ENCODE data around the gene ACKR3. TPM values are rescaled to one million over a fixed set of nuclear protein-coding genes. Genes with fewer than 3 reads are reported as not detected.

ACKR3 gene
- polyA plus RNA-seq, 6 donors from 2014 or later = 0.28 to 3.4 (median 2.0) TPM

- DNase-seq (no peak), ATAC-seq (ENCODE audit: low read depth in 2 of 2) (no peak)
- H3K9me3 Mint-ChIP-seq = peaks cover 0 to 13% (median 0%) of the 10 kb centered on the region in 7 donors
- H3K4me3 Mint-ChIP-seq = peak overlapping the region in 1 of 8 donors; percentile 7
- H3K4me1 Mint-ChIP-seq = no peaks in the 10 kb centered on the region
- H3K27me3 Mint-ChIP-seq = no peaks in the 10 kb centered on the region
- no peak overlapping the region for H3K27ac Mint-ChIP-seq
- peaks cover 8 to 13% of the 10 kb centered on the region in 2 donors for H3K36me3 Mint-ChIP-seq
These were observed 15.1 kb downstream of the ACKR3 start for GRCh38 chr2:236584521-236585384.

GRCh38 chr2:236585966-236586365 lies 16.3 kb downstream of the ACKR3 start:
- Mint-ChIP-seq H3K27me3 (no peaks in the 10 kb centered on the region), H3K4me3 (no peak overlapping the region), H3K36me3 (peaks cover under 1 to 6% of the 10 kb centered on the region in 2 donors), H3K9me3 (peaks cover 0 to 13% (median 0%) of the 10 kb centered on the region in 7 donors), H3K4me1 (no peaks in the 10 kb centered on the region), H3K27ac (no peak overlapping the region)
- DNase-seq (no peak), ATAC-seq (ENCODE audit: low read depth in 2 of 2) (no peak)

GRCh38 chr2:236587861-236588815 lies 18.5 kb downstream of the ACKR3 start:
- H3K4me1 Mint-ChIP-seq = no peaks in the 10 kb centered on the region
- peaks cover 0 to 13% (median 0%) of the 10 kb centered on the region in 7 donors for H3K9me3 Mint-ChIP-seq
- no peaks in the 10 kb centered on the region for H3K36me3 Mint-ChIP-seq
- peak overlapping the region in 1 of 8 donors; percentile 64 for H3K4me3 Mint-ChIP-seq
- DNase-seq (no peak), ATAC-seq (ENCODE audit: low read depth in 2 of 2) (no peak)
- H3K27me3 Mint-ChIP-seq = no peaks in the 10 kb centered on the region
- peak overlapping the region in 1 of 6 donors; percentile 46 for H3K27ac Mint-ChIP-seq

- Mint-ChIP-seq H3K9me3 (peaks cover 0 to 13% (median 0%) of the 10 kb centered on the region in 7 donors), H3K27ac (no peak overlapping the region), H3K4me3 (peak overlapping the region in 1 of 8 donors; percentile 10)
These were observed 19.4 kb downstream of the ACKR3 start for GRCh38 chr2:236588932-236589592.

GRCh38 chr2:236590846-236591245 lies 21.2 kb downstream of the ACKR3 start:
- H3K36me3 Mint-ChIP-seq = no peaks in the 10 kb centered on the region
- no peaks in the 10 kb centered on the region for H3K4me1 Mint-ChIP-seq
- H3K9me3 Mint-ChIP-seq = peaks cover 0 to 10% (median 0%) of the 10 kb centered on the region in 7 donors
- H3K27me3 Mint-ChIP-seq = no peaks in the 10 kb centered on the region
- DNase-seq (no peak), ATAC-seq (ENCODE audit: low read depth in 2 of 2) (no peak)
- H3K27ac Mint-ChIP-seq = peak overlapping the region in 1 of 6 donors; percentile 8
- H3K4me3 Mint-ChIP-seq = no peak overlapping the region

More at GRCh38 chr2:236588932-236589592, 19.4 kb downstream of the ACKR3 start:
- ATAC-seq (ENCODE audit: low read depth in 2 of 2) = no peak
- no peaks in the 10 kb centered on the region for H3K27me3 Mint-ChIP-seq
- no peaks in the 10 kb centered on the region for H3K36me3 Mint-ChIP-seq
- DNase-seq = no peak
- H3K4me1 Mint-ChIP-seq = no peaks in the 10 kb centered on the region

GRCh38 chr2:236592821-236593220 lies 23.2 kb downstream of the ACKR3 start:
- H3K27me3 Mint-ChIP-seq = peaks cover 0 to 1% (median 0%) of the 10 kb centered on the region in 3 donors
- DNase-seq (no peak), ATAC-seq (ENCODE audit: low read depth in 2 of 2) (no peak)
- H3K4me3 Mint-ChIP-seq = no peak overlapping the region
- no peaks in the 10 kb centered on the region for H3K36me3 Mint-ChIP-seq
- H3K27ac Mint-ChIP-seq = no peak overlapping the region
- H3K9me3 Mint-ChIP-seq = no peaks in the 10 kb centered on the region
- no peaks in the 10 kb centered on the region for H3K4me1 Mint-ChIP-seq

- no peak for DNase-seq
- Mint-ChIP-seq H3K27ac (no peak overlapping the region), H3K36me3 (no peaks in the 10 kb centered on the region), H3K27me3 (peaks cover 0 to 8% (median 0%) of the 10 kb centered on the region in 3 donors), H3K4me3 (no peak overlapping the region), H3K4me1 (no peaks in the 10 kb centered on the region), H3K9me3 (no peaks in the 10 kb centered on the region)
- ATAC-seq (ENCODE audit: low read depth in 2 of 2) = no peak
These were observed 23.9 kb downstream of the ACKR3 start for GRCh38 chr2:236593531-236593930.

- no peak overlapping the region for H3K4me3 Mint-ChIP-seq
- ATAC-seq (ENCODE audit: low read depth in 2 of 2) = no peak
- no peak for DNase-seq
- H3K9me3 Mint-ChIP-seq = no peaks in the 10 kb centered on the region
- no peaks in the 10 kb centered on the region for H3K4me1 Mint-ChIP-seq
- peaks cover 0 to 8% (median 0%) of the 10 kb centered on the region in 3 donors for H3K27me3 Mint-ChIP-seq
- no peaks in the 10 kb centered on the region for H3K36me3 Mint-ChIP-seq
- H3K27ac Mint-ChIP-seq = no peak overlapping the region
These were observed 24.3 kb downstream of the ACKR3 start for GRCh38 chr2:236593956-236594355.

- ATAC-seq (ENCODE audit: low read depth in 2 of 2) (no peak), DNase-seq (no peak)
- Mint-ChIP-seq H3K9me3 (peaks cover 0 to 3% (median 0%) of the 10 kb centered on the region in 7 donors), H3K4me3 (no peak overlapping the region), H3K36me3 (no peaks in the 10 kb centered on the region), H3K27me3 (peaks cover 0 to 8% (median 0%) of the 10 kb centered on the region in 3 donors), H3K4me1 (peaks cover 0 to 5% (median 0%) of the 10 kb centered on the region in 3 donors), H3K27ac (no peak overlapping the region)
These were observed 28.0 kb downstream of the ACKR3 start for GRCh38 chr2:236597629-236598028.

- DNase-seq (no peak), ATAC-seq (ENCODE audit: low read depth in 2 of 2) (no peak)
- no peak overlapping the region for H3K4me3 Mint-ChIP-seq
- peaks cover 0 to 4% (median 2%) of the 10 kb centered on the region in 7 donors for H3K9me3 Mint-ChIP-seq
- no peaks in the 10 kb centered on the region for H3K36me3 Mint-ChIP-seq
- H3K4me1 Mint-ChIP-seq = peaks cover 0 to 6% (median 0%) of the 10 kb centered on the region in 3 donors
- peak overlapping the region in 1 of 6 donors; percentile 42 for H3K27ac Mint-ChIP-seq
- peaks cover 4 to 8% (median 5%) of the 10 kb centered on the region in 3 donors for H3K27me3 Mint-ChIP-seq
These were observed 29.4 kb downstream of the ACKR3 start for GRCh38 chr2:236599059-236599458.

- Mint-ChIP-seq H3K4me1 (peaks cover 0 to 6% (median 0%) of the 10 kb centered on the region in 3 donors), H3K36me3 (no peaks in the 10 kb centered on the region), H3K9me3 (peaks cover 0 to 4% (median 2%) of the 10 kb centered on the region in 7 donors), H3K4me3 (no peak overlapping the region), H3K27me3 (peaks cover 9 to 16% (median 12%) of the 10 kb centered on the region in 3 donors), H3K27ac (no peak overlapping the region)
- DNase-seq (no peak), ATAC-seq (ENCODE audit: low read depth in 2 of 2) (no peak)
These were observed 30.5 kb downstream of the ACKR3 start for GRCh38 chr2:236600158-236600557.

GRCh38 chr2:236600892-236601291 lies 31.3 kb downstream of the ACKR3 start:
- Mint-ChIP-seq H3K4me3 (no peak overlapping the region), H3K4me1 (peaks cover 0 to 6% (median 0%) of the 10 kb centered on the region in 3 donors), H3K27ac (peak overlapping the region in 1 of 6 donors; percentile 65), H3K9me3 (peaks cover 0 to 5% (median 2%) of the 10 kb centered on the region in 7 donors), H3K36me3 (no peaks in the 10 kb centered on the region), H3K27me3 (peaks cover 15 to 24% (median 17%) of the 10 kb centered on the region in 3 donors)
- DNase-seq = no peak
- no peak for ATAC-seq (ENCODE audit: low read depth in 2 of 2)

All from naive B cell (primary cell).